ENCODE data around the gene FADS2.
"Not testable (repeated sequence)": the region's sequence is repeated elsewhere in the genome, so short reads cannot be mapped to it uniquely, and the experiment has no call there.

FADS2 gene

GRCh38 chr11:61881397-61881796 lies 53.3 kb downstream of the FADS2 start:
- DNase-seq (ENCODE audit: low read depth, low spot score): no peak
- CTCF ChIA-PET: interaction anchor here (0.9 to 17.1 kb wide), 10 partner anchors 10 to 226 kb away, joined by 3 to 233 read pairs (median 32); partner anchors contain the start of gene BEST1
- POLR2A ChIA-PET: interaction anchor here (1.1 to 1.6 kb wide), 2 partner anchors 9 to 10 kb away, joined by 3 to 6 read pairs; no protein-coding TSS in a partner anchor
- no peak overlapping the region for H3K4me3 ChIP-seq (ENCODE audit: low read depth, low read length)
- no peak for TF ChIP-seq CTCF (IDR thresholded peaks at IDR 0.05; ENCODE audit: insufficient read depth, low read length, missing control alignments)

- DNase-seq (ENCODE audit: low read depth, low spot score); H3K4me3 ChIP-seq (ENCODE audit: low read depth, low read length): not testable (repeated sequence)
- POLR2A ChIA-PET: interaction anchor here (1.1 to 1.6 kb wide), 2 partner anchors 8 to 11 kb away, joined by 3 to 6 read pairs; no protein-coding TSS in a partner anchor
- CTCF ChIA-PET: interaction anchor here (0.9 to 17.1 kb wide), 11 partner anchors 11 to 230 kb away, joined by 3 to 233 read pairs (median 21); partner anchors contain the start of gene BEST1
Observed at GRCh38 chr11:61882267-61882666, 54.2 kb downstream of the FADS2 start.

GRCh38 chr11:61882879-61883278 lies 54.8 kb downstream of the FADS2 start:
- DNase-seq (ENCODE audit: low read depth, low spot score): no peak
- no peak for TF ChIP-seq CTCF (IDR thresholded peaks at IDR 0.05; ENCODE audit: insufficient read depth, low read length, missing control alignments)
- CTCF ChIA-PET: interaction anchor here (1.0 to 17.1 kb wide), 9 partner anchors 11 to 229 kb away, joined by 3 to 233 read pairs (median 44); partner anchors contain the start of gene BEST1
- POLR2A ChIA-PET: no interaction called here
- no peak overlapping the region for H3K4me3 ChIP-seq (ENCODE audit: low read depth, low read length)

- ChIA-PET POLR2A (no interaction called here), CTCF (interaction anchor here (1.0 to 17.1 kb wide), 8 partner anchors 12 to 229 kb away, joined by 3 to 233 read pairs (median 56); partner anchors contain the start of gene BEST1)
- no peak for DNase-seq (ENCODE audit: low read depth, low spot score)
- H3K4me3 ChIP-seq (ENCODE audit: low read depth, low read length): no peak overlapping the region
- no peak for TF ChIP-seq CTCF (IDR thresholded peaks at IDR 0.05; ENCODE audit: insufficient read depth, low read length, missing control alignments)
Observed at GRCh38 chr11:61883327-61883726, 55.2 kb downstream of the FADS2 start.

- DNase-seq (ENCODE audit: low read depth, low spot score): no peak
- no peak for TF ChIP-seq CTCF (IDR thresholded peaks at IDR 0.05; ENCODE audit: insufficient read depth, low read length, missing control alignments)
- no peak overlapping the region for H3K4me3 ChIP-seq (ENCODE audit: low read depth, low read length)
- ChIA-PET CTCF (interaction anchor here (1.0 to 17.1 kb wide), 7 partner anchors 12 to 224 kb away, joined by 3 to 233 read pairs (median 67); partner anchors contain the start of gene BEST1), POLR2A (no interaction called here)
Observed at GRCh38 chr11:61883947-61884346, 55.8 kb downstream of the FADS2 start.

GRCh38 chr11:61885166-61885778 lies 57.2 kb downstream of the FADS2 start:
- CTCF ChIA-PET: interaction anchor here (1.7 to 17.1 kb wide), 6 partner anchors 14 to 222 kb away, joined by 6 to 233 read pairs (median 73); partner anchors contain the start of gene BEST1
- no peak for TF ChIP-seq CTCF (IDR thresholded peaks at IDR 0.05; ENCODE audit: insufficient read depth, low read length, missing control alignments)
- H3K4me3 ChIP-seq (ENCODE audit: low read depth, low read length): no peak overlapping the region
- POLR2A ChIA-PET: no interaction called here
- DNase-seq (ENCODE audit: low read depth, low spot score): no peak

Data from AG04449 (cell line).